IPS-18a (cell line): Measurements from ENCODE around the gene PYCARD.

Experiments
- H3K27ac ChIP-seq: one replicate; pipeline ENCODE4 v1.5.1; 2013; ENCODE audit warnings: low read length
- H3K27me3 ChIP-seq: one replicate; pipeline ENCODE4 v1.6.1; 2013; ENCODE audit warnings: mild to moderate bottlenecking, low read length; ENCODE audit not compliant: control insufficient read depth, insufficient read depth
- H3K36me3 ChIP-seq: one replicate; pipeline ENCODE4 v1.6.1; 2013; ENCODE audit warnings: low read depth, low read length; ENCODE audit not compliant: control insufficient read depth
- H3K4me1 ChIP-seq: one replicate; pipeline ENCODE4 v1.6.1; 2013; ENCODE audit warnings: low read depth, low read length; ENCODE audit not compliant: control insufficient read depth
- H3K4me3 ChIP-seq: one replicate; pipeline ENCODE4 v1.5.1; 2013; ENCODE audit warnings: low read length
- H3K9ac ChIP-seq: one replicate; pipeline ENCODE4 v1.6.1; 2013; ENCODE audit warnings: mild to moderate bottlenecking, low read length, moderate library complexity
- H3K9me3 ChIP-seq: one replicate; pipeline ENCODE4 v1.6.1; 2013; ENCODE audit warnings: low read depth, low read length; ENCODE audit not compliant: control insufficient read depth

The PYCARD gene

DNA sequence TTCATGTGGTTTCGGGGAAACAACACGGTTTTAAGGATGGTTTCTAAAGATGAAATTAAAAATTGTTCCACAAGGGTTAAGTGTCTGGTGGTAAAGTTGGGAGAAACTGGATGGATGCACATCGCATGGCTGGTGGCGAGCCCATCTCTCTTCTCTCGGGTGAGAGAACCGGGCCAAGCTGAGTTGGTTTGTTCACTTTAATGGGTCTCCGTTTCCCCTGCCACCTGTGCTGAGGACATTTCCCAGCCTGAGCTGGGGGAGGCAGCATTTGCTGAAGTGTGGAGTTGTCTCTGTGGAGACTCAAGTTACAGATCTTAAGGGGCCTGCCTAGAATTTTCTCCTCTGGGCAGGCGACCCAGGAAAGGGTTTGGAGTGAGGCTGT, 14.8 kb downstream of the PYCARD start:
- Histone ChIP-seq H3K27me3 (no peaks in the 10 kb centered on the region), H3K9me3 (no peaks in the 10 kb centered on the region), H3K4me3 (no peak overlapping the region), H3K9ac (no peak overlapping the region), H3K27ac (no peak overlapping the region), H3K4me1 (no peaks in the 10 kb centered on the region), H3K36me3 (peaks cover 100% of the 10 kb centered on the region)

DNA sequence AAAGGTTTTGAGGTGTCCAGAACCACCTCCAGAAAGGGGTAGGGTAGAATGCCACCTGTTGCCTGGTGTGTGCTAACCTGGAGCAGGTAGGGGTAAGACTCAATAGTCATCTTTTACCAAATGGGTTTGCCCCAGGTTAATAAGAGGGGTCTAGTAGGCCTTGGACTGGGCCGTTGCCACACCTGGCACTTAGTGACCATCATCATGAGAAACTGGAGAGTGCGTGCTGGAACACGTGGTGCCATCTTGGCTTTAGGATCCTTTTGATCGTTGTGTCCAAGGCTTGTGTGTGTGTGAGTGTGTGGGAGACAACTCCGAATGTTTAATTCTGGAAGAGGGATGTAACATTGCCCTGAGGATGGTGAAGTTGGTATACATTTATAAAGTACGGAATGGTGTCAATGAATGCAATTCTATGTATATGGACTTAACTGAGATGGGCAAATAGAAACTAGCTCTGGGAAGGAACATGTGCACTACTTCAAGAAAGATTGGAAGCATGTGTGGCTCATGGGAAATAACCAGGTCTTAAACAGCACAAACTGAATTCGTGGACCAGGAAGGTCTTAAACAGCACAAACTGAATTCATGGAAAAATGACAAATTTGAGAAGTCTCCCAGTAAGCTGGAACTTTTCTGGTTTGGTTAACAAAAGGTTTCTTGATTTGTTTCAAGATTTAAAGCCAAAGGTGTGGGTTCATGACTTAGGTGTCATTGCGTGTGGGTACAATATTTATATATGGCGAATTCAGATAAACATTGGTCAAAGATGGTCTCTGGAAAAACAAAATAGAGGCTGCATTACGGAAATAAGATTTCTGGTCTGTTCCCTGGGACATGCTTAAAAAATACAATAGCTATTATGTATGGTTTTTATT, 15.4 kb downstream of the PYCARD start:
- Histone ChIP-seq H3K36me3 (peaks cover 100% of the 10 kb centered on the region), H3K9ac (no peak overlapping the region), H3K4me1 (no peaks in the 10 kb centered on the region), H3K27me3 (no peaks in the 10 kb centered on the region), H3K4me3 (no peak overlapping the region), H3K27ac (no peak overlapping the region), H3K9me3 (no peaks in the 10 kb centered on the region)

DNA sequence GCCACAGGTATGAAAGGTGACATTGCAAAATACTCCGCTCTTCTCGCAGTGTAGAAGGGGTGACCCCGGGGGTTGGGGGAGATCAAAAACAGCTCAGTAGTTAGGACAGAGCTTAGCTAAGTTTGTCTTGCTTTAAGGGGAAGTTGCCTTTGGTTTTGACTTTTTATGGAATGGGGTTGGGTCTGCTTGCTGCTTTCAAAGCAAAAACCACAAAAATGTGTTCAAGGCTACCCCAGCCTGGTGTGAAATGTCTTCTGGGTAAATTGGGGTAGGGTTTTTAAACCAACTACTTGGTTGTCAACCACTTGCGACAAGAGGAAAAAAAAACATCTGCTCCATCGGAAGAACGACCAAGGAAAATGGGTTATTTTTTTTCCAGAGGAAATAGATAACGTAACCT, 16.4 kb downstream of the PYCARD start:
- Histone ChIP-seq H3K36me3 (peaks cover 92% of the 10 kb centered on the region), H3K4me1 (no peaks in the 10 kb centered on the region), H3K27me3 (no peaks in the 10 kb centered on the region), H3K4me3 (no peak overlapping the region), H3K9me3 (no peaks in the 10 kb centered on the region), H3K27ac (no peak overlapping the region), H3K9ac (no peak overlapping the region)

DNA sequence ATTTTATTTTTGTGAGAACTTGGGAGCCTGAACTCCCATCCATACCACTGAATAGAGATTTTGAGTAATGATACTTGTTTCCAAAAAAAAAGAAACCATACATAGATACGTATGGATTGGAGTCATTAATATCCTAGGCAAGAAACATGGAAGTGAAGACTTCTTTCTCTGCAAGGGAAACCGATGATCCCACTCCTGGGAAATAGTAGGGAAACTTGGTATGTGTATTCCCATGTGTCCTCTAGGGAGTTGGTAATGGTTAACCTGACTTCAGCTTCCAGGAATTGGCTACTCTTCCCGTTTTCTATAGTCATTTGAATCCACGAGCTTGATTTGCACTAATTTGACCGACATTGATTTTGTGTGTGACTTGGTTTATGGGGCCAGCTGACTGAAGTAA, 17.2 kb downstream of the PYCARD start:
- no peak overlapping the region for H3K4me3 ChIP-seq
- no peak overlapping the region for H3K27ac ChIP-seq
- no peaks in the 10 kb centered on the region for H3K4me1 ChIP-seq
- peaks cover 84% of the 10 kb centered on the region for H3K36me3 ChIP-seq
- H3K9me3 ChIP-seq: no peaks in the 10 kb centered on the region
- no peak overlapping the region for H3K9ac ChIP-seq
- no peaks in the 10 kb centered on the region for H3K27me3 ChIP-seq

DNA sequence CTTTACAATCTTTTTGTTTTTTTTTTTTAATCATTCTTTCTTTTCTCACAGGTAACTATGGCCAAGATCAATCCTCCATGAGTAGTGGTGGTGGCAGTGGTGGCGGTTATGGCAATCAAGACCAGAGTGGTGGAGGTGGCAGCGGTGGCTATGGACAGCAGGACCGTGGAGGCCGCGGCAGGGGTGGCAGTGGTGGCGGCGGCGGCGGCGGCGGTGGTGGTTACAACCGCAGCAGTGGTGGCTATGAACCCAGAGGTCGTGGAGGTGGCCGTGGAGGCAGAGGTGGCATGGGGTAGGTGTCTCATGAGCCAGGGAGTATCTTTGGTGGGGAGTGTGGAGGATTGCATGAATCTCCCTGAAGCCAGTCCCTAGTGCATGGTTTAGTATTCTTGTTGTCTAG, 17.7 kb downstream of the PYCARD start:
- Histone ChIP-seq H3K4me1 (no peaks in the 10 kb centered on the region), H3K27ac (no peak overlapping the region), H3K9me3 (no peaks in the 10 kb centered on the region), H3K27me3 (no peaks in the 10 kb centered on the region), H3K36me3 (peaks cover 79% of the 10 kb centered on the region), H3K4me3 (no peak overlapping the region), H3K9ac (no peak overlapping the region)

DNA sequence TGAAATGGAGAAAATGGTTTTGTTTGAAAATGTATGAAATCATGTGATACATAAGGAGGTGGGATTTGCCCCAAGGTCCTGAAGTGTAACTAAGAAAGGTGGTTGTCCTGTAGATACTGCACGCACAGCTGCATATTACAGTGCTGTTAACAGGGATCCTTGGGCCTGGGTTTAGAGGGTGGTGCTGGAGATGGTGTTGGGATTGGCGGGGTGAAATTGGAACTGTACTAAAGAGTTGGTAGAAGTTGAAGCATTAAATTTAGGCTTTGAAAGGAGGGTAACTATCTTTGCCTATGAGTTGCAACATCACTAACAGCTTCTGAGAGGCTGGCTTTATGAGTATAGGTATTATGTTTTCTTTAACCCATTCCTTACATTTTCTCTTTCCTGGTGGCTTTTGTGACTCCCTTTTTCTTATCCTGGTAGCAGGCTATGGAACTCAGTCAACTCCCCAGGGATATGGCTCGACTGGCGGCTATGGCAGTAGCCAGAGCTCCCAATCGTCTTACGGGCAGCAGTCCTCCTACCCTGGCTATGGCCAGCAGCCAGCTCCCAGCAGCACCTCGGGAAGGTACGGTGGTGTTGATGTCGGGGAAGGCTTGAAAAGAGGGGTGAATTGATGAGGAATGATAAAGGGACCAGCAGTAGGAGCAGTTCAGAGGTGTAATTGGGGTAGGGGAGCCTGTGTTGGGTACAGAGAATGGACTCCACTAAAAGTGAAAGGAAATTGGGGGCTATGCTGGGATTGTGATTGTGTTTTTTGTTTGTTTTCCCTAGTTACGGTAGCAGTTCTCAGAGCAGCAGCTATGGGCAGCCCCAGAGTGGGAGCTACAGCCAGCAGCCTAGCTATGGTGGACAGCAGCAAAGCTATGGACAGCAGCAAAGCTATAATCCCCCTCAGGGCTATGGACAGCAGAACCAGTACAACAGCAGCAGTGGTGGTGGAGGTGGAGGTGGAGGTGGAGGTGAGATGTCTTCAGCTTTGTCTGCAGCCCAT, 18.8 kb downstream of the PYCARD start:
- Histone ChIP-seq H3K9ac (no peak overlapping the region), H3K27ac (no peak overlapping the region), H3K4me1 (peaks cover 5% of the 10 kb centered on the region)

DNA sequence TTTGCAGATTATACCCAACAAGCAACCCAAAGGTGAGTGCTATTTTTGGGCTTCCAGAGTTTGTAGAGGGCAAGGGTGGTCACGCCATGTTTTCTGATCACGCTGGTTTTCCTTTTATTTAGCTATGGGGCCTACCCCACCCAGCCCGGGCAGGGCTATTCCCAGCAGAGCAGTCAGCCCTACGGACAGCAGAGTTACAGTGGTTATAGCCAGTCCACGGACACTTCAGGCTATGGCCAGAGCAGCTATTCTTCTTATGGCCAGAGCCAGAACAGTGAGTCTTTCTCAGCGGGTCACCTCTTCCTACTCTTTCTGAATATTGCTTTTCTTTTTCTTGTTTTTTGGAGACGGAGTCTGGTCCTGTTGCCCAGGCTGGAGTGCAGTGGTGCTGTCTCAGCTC, 20.2 kb downstream of the PYCARD start:
- Histone ChIP-seq H3K4me3 (peak overlapping the region; percentile 90), H3K27ac (no peak overlapping the region), H3K9me3 (no peaks in the 10 kb centered on the region)

More for the DNA sequence above, 18.8 kb downstream of the PYCARD start:
- Histone ChIP-seq H3K9me3 (no peaks in the 10 kb centered on the region), H3K4me3 (peak overlapping the region; percentile 90), H3K36me3 (peaks cover 68% of the 10 kb centered on the region), H3K27me3 (no peaks in the 10 kb centered on the region)

DNA sequence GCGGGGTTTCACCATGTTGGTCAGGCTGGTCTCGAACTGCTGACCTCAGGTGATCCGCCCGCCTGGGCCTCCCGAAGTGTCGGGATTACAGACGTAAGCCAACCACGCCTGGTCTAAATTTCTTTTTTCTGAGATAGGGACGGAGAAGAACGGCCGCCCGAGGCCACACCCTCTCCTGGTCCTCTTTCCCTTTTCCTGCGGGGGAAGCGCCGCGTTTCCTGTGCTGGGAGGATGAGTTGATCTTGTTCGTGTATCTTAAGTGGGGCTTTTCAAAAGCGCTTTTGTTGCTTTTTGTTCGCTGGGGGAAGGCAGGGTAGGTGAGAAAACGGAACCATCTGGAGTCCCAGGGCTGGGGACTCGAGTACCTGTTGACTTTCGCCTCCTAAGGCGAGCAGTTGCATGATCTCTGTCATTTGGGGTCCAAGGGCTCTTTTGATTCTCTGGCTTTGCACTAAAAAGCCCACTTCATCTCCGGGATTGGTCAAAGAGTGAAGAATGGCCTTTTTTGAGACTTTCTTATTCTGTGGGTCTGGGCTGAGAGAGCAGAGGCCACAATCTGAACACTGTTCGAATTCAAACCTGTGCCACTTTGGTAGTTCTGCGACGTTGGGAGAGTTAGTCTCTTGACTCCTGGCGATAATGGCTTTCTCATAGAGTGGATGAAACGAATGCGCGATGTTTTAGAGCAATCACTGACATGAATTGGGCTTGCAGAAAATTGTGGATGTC, 21.3 kb downstream of the PYCARD start:
- Histone ChIP-seq H3K9ac (peak overlapping the region; percentile 99), H3K4me3 (peak overlapping the region; percentile 90), H3K4me1 (peaks cover 5% of the 10 kb centered on the region), H3K36me3 (peaks cover 43% of the 10 kb centered on the region), H3K9me3 (no peaks in the 10 kb centered on the region), H3K27ac (no peak overlapping the region), H3K27me3 (no peaks in the 10 kb centered on the region)

More for the DNA sequence above, 20.2 kb downstream of the PYCARD start:
- Histone ChIP-seq H3K36me3 (peaks cover 54% of the 10 kb centered on the region), H3K27me3 (no peaks in the 10 kb centered on the region), H3K9ac (peak overlapping the region; percentile 99), H3K4me1 (peaks cover 5% of the 10 kb centered on the region)

DNA sequence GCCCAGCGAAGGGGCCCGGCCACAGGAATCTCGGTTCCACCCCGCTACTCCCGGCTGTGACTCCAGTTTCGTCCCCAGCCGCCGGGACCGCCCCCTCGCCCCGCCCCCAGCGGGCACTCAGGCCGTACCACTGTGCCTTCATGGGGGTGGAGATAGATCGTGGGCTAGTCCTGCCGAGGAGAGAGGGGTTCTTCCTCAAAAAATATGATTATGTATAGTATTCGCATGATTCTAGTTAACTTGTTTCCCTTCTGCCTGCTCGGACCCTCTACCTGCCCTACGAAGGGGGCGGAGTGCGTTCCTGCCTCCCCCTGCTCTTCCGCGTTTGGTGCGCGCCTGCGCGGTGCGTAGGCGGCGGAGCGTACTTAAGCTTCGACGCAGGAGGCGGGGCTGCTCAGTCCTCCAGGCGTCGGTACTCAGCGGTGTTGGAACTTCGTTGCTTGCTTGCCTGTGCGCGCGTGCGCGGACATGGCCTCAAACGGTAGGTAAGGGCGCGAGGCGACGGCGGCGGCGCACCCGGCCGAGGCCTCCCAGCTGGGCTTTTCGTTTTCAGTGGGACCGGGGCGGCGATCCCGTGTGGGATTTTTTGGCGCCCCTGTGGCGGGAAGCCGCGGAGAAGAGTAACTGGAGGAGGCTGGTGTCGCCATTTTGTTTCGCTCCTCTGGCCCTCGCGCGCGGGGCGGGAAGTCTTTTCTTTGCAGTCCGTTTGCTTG, 22.7 kb downstream of the PYCARD start, which contains the start of gene FUS:
FUS (plus strand) TSS at position 393 of the 713 bp plus-strand sequence; CDS start at position 469, 76 bp downstream.
- H3K9me3 ChIP-seq: no peaks in the 10 kb centered on the region
- H3K27me3 ChIP-seq: no peaks in the 10 kb centered on the region
- peaks cover 5% of the 10 kb centered on the region for H3K4me1 ChIP-seq
- H3K9ac ChIP-seq: peak within 1 kb of the TSS; percentile 99
- peak within 1 kb of the TSS; percentile 99 for H3K27ac ChIP-seq
- H3K4me3 ChIP-seq: peak within 1 kb of the TSS; percentile 90
- peaks cover 29% of the 10 kb centered on the region for H3K36me3 ChIP-seq

DNA sequence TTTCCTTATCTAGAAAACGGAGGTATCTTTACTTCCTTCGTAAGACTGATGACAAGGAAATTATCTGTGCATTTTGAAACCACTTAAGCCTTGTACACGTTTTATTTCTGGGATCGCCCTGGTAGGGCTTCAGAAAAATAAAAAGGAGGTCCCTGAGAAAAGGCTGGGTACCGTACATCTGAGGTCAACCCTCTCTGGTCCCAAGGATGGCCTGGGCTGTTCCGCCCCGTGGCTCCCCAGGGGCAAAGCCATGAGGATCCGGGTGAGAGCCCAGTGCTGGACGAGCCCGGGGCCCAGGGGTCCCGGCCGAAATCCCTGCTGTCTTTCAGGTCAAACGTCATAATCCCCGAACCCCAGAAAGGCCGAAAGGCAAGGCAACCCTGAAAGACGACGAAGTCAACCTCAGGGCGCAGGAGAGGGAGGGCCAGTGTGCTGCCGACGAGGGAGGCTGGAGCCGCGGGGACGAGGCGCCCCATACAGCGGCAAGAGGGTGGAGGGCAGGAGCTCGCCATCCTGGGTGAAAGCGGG, 23.3 kb downstream of the PYCARD start:
- peak overlapping the region; percentile 90 for H3K4me3 ChIP-seq
- H3K9me3 ChIP-seq: no peaks in the 10 kb centered on the region
- H3K4me1 ChIP-seq: peaks cover 5% of the 10 kb centered on the region
- H3K9ac ChIP-seq: peak overlapping the region; percentile 99
- H3K27me3 ChIP-seq: no peaks in the 10 kb centered on the region
- H3K27ac ChIP-seq: no peak overlapping the region
- H3K36me3 ChIP-seq: peaks cover 23% of the 10 kb centered on the region
